GM19395 (cell line): Measurements from ENCODE around the gene NCOR1.
"Not testable (repeated sequence)": the region's sequence is repeated elsewhere in the genome, so short reads cannot be mapped to it uniquely, and the experiment has no call there.

Source experiments
- ATAC-seq: cut with Tn5 transposase; IDR thresholded peaks from one replicate; pipeline ENCODE4 v1.9.1; 2021; ENCODE audit warnings: mild to moderate bottlenecking, moderate library complexity; ENCODE audit not compliant: unreplicated experiment

Gene NCOR1

DNA sequence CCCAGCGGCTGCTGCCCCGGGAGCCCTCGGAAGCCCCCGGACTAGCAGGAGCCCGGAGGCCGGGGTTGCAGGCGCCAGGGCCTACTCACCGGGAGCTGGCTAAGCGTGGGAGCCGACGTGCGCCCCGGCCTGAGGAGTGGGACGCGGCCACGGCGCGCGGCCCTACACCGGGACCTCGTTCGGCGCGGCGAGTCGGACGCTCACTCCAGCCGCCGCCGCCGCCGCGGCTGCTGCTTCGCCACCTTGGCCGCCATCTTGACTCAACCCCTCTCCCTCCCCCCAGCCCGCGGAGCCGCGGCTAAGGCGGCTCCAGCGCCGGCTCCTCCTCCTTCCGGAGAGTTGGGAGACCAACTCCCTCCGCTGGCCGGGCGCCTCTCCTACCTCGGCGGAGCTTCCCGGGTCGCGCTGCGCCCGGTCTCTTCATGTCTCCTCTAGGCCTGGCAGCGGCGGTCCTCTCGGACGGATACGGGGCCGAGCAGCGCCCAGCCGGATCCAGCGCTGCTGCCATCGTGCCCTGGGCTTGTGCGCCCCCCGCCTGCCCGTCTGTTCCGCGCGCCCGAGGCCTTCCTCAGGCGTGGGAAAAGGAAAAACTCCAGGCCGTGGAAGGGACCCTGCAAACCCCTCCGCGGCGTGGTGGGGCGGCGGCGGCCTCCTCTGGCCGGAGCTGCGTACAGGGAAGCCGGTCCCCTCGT, at the start of gene NCOR1:
TSS of gene NCOR1 (minus strand) at position 262 of the 692 bp plus-strand sequence. CDS start 20,965 bp downstream, outside the sequence.
- peak; percentile 74 for ATAC-seq

DNA sequence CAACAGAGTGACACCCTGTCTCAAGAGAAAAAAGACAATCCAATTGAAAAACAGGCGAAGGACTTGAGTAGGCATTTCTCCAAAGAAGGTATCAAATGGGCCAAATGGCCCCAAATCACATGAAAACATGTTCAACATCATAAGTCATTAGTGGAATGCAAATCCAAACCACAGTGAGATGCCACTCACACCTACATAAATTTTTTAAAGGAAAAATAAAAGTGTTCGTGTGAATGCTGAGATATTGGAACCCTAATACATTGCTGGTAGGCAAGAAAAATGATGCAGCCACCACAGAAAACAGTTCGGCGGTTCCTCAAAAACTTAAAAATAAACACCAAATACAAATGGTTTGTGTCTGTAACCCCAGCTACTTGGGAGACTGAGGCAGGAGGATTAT, 46.9 kb upstream of the NCOR1 start:
- no peak for ATAC-seq

DNA sequence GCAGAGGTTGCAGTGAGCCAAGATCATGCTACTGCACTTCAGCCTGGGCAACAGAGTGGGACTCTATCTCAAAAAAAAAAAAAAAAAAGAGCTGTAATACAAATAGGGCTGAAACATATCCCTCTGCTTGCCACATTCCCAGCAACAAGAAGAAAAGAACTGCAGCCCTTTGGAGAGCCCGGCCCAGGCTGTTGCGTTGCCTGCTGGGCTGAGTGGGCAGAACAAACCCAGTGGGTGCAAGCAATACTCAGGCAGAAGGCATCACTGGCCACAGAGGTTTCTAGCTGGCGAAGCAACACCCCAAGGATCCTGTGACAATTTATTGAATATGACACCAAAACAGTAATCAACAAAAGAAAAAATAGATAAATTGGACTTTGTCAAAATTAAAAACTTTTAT, 45.7 kb upstream of the NCOR1 start:
- ATAC-seq: no peak

DNA sequence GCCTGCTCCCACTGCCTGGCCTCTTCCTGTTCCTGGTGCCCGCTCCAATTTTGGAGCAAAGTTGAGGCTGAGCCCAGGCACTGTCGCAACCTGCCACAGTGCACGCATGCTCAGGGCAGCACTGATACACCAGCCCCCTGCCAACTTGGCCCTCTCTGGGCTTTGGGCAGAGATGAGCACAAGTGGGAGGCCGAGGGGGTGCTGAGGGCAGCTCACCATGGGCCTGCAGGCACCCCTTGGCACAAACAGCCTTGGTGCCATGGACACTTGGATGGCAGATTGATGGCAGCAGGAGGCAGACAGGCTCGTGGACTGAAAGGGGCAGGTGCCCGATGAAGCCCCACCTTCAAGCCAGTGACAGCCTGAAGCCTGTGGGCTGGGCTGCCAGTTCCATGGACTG, 44.6 kb upstream of the NCOR1 start:
- no peak for ATAC-seq

DNA sequence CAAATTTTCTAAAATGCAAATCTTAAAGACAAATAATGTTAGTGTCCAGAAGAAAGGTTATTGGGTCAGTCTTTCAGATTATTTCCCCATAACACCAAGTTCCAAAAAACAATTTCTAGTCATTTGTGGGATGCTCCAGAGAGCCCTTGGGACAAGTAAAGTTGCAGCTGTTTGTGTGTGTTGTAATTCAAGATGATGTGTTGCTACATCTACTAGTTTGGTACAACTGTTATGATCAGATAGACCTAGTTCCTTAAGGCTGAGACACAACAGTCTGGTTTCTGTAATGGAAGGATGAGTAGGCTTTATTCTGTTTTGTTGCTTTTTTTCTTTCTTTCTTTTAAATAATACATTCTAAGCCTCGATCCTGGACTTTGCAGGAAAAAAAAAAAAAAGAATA, 43.6 kb upstream of the NCOR1 start:
- no peak for ATAC-seq

DNA sequence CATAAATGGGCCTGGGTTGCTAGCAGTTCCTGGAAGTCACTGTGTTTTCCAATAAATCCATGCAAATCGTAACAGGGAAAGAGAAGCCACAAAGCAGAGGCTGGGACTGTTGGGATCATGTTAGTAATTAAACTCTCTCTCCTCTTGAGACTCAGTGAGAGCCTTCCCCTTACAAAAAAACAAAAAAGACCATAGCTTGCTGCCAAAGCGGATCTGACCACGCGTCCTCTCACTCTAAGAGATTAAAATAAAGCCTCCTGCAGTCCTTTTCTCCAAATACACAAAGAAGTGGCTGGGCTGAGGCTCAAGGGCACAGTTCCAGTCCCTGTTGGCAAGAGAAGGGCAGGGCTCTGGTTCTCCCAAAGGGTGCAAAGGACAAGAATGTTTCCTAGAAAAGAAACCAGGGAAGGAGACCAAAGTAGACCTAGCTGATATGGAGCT, 40.2 kb upstream of the NCOR1 start:
- no peak for ATAC-seq

DNA sequence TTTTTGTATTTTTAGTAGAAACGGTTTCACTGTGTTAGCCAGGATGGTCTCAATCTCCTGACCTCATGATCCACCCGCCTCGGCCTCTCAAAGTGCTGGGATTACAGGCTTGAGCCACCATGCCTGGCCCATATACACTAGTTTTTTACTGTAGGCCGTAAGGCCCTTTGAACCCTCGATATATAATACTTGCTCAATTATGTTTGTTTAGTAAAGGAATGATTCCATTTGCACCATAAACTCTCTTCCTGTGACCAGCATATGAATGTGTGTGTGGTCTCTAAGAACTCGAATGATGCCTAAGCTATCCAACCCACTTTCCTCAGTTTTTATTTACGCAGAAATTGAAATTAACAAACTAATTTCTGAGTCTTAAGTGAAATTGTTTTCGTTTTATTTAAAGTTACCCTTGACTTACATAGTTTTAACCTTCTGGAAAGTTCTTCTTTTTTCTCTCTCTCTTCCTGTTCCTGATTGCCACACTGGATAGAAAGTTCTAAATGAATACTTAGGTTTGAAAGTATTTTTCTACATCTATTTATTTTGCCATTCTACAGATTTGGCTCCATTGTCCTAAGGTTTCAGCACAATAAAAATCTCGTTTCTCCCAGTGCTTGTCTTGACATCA, 39.6 kb upstream of the NCOR1 start:
- ATAC-seq: no peak

DNA sequence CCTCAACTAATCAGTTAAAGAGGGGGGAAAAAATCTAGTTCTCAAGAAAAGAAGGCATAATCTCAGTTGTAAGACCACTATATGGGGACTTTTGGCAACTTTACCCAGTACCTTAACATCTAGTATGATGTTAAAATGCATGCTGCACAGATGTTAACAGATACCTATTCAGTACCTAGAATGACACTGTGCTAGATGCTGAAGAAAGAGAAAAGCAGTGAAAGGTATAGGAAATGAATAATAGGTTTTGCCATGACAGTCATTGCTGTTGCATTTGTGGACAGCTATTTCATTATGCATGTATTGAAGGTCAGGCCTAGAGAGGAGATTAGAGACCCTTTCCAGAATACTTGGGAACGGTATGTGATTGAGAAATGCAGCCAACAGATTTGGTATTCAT, 36.2 kb upstream of the NCOR1 start:
- ATAC-seq: no peak

DNA sequence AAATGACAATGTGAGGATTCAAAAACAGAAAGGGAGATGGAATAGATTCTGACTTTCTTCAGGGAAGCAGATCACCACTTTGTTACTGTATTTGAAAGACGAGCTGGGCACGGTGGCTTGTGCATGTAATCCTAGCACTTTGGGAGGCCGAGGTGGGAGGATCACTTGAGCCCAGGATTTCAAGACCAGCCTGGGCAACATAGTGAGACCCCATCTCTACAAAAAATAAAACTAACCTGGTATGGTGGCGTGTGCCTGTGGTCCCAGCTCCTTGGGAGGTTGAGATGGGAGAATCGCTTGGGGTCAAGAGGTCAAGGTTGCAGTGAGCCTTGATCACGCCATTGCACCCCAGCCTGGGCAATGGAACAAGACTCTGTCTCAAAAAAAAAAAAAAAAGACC, 35.7 kb upstream of the NCOR1 start:
- ATAC-seq: no peak

DNA sequence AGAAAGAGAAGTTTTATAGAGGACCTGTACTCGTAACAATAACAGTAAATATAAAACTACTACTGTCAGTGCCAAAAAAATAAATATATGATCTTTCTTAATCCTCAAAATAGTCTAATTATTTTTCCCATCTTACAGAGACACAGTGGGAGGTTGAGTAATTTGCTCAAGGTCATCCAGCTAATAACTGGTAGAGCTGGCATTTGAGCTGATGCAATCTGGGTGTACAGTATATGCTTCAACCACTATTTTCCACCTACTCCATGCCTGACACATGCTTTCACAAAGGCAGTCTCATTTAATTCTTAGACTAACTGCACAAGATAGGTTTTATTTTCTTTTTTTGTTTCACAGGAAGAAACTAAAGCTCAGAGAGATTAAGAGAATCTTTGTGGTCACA, 35.3 kb upstream of the NCOR1 start:
- ATAC-seq: no peak

DNA sequence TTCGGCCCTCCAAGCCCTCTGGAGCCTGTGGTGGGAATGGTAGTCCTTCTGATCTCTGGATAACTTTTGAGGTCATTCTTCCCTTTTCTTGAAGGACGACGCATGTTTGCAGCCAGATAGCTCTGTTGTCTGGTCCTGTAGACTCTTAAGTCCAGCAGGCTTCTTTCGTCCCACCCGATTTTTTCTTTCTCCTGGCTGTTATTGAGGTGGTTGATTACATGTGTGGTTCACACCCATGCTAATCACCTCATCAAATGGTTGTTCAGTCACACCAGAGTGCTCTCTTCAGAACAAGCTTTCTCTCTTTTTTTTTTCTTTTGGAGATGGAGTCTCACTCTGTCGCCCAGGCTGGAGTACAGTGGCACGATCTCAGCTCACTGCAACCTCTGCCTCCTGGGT, 32.3 kb upstream of the NCOR1 start:
- no peak for ATAC-seq

DNA sequence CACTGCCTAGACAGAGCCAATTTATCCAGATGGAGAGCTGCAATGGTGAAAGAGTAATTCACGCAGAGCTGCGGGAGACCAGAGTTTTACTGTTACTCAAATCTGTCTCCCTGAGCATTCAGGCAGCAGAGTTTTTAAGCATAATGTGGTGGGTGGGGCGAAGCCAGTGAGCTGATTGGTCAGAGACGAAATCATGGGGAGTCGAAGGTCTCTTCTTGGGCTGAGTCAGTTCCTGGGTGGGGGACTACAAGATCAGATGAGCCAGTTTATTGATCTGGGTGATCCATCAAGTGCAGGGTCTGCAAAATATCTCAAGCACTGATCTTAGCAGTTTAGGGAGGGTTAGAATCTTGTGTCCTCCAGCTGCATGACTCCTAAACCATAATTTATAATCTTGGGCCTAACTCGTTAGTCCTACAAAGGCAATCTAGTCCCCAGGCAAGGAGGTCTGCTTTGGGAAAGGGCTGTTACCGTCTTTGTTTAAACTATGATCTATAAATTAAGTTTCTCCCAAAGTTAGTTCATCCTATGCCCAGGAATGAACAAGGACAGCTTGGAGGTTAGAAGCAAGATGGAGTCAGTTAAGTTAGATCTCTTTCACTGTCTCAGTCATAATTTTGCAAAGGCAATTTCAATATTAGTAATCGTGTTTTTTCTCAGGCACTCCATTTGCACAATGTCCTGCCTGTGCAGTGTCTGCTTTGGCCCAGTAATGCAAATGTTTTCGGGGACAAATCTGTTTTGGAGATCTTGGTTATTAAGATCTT, 28.6 kb upstream of the NCOR1 start:
- ATAC-seq: no peak

DNA sequence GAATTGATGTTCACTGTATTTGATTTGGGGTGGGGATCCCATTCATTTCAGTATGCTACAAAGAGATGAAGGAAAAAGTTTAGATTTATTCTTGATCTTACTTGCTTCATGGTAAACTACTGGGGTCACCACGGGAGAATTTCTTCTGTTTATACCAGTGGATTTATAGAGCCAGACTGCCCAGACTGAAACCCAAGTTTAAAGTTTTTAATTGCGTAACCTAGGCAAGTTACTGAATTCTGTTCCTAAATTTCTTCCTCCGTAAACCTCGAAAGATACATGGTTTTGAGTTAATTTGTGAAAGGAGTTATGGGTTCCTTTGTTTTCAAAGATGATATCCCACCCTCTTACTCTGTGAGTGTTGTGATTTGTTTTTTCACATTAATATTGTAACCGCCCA, 28.1 kb upstream of the NCOR1 start:
- ATAC-seq: no peak

DNA sequence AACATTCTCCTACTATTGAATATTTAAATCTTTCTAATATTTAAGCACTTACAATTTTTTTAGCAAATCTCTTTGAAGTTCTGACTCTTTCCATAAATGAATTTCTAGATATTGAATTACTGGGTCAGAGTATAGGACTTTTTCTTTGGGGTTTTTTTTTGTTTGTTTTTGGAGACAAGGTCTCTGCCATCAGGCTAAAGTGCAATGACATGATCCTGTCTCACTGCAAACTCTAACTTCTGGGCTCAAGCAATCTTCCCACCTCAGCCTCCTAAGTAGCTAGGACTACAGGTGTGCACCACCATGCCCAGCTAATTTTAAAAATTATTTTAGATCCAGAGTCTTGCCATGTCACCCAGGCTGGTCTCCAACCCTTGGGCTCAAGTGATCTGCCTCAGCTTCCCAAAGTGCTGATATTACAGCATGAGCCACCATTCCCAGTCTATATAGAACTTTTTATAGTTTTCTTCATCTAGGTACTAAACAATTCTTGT, 26.6 kb upstream of the NCOR1 start:
- ATAC-seq: no peak

DNA sequence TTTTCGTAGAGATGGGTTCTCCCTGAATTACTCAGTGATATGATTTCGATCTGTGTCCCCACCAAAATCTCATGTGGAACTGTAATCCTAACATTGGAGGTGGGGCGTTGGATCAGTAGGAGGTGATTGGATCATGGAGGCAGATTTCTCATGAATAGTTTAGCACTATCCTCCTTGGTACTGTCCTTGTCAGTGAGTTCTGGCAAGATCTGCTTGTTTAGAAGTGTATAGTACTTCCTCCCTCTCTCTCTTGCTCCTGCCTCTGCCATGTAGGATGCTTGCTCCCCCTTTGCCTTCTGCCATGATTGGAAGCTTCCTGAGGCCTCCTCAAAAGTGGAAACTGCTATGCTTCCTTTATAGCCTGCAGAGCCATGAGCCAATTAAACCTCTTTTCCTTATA, 24.6 kb upstream of the NCOR1 start:
- ATAC-seq: no peak

DNA sequence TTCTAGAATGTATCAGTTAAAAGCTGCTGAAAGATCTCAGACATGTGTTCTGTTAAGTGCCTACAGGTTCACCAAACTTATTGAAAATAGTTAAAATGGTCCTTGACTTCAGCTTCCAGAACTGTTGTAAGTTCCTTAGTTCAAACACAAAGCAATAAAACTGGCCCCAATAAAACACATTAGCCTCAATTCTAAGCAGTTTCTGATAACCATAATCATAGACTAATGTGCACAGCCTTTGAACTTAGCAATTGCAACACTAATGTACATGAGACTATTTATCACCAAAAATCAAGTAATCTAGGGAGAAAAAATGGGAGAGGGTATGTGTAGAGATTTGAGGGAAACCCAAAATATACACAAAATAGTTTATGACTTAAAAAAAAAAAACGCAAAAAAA, 17.1 kb upstream of the NCOR1 start:
- no peak for ATAC-seq

DNA sequence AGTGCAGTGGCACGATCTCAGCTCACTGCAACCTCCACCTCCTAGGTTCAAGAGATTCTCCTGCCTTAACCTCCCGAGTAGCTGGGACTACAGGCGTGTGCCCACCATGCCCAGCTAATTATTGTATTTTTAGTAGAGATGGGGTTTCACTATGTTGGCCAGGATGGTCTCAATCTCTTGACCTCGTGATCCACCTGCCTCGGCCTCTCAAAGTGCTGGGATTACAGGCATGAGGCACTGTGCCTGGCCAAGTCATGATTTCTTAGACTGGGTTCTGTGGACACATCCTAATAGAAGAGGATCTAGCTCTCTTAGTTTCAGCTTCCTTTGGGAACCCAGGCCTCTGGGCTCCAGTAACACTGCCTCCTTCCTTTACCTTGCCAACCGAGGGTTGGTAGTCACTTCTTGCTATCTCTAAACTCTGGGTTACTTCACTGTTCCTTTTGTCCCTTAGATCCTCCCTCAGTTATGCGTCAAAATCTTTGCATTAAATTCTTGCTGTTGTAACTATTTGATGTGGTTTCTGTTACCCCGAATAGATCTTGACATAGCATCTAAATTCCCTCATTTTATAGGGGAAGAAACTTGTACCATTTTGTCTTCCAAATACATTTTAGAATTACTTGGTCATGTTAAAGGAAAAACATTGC, 14.7 kb upstream of the NCOR1 start:
- ATAC-seq: not testable (repeated sequence)

DNA sequence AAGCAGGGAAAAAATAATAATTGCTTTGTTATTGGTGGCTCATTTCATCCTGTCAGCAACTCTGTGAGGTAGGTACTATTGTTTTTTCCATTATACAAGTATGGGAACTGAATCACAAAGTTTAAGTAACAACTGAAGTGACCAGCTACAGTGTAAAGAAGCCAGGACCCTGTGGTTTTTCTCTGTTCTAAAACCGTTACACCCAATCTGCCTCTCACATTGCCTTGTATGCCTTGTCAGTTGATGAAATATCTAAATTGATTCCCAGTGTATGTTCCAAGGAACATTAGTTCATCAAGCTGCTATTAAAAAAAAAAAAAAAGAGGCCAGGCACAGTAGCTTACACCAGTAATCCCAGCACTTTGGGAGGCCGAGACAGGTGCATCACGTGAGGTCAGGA, 7.1 kb upstream of the NCOR1 start:
- no peak for ATAC-seq

DNA sequence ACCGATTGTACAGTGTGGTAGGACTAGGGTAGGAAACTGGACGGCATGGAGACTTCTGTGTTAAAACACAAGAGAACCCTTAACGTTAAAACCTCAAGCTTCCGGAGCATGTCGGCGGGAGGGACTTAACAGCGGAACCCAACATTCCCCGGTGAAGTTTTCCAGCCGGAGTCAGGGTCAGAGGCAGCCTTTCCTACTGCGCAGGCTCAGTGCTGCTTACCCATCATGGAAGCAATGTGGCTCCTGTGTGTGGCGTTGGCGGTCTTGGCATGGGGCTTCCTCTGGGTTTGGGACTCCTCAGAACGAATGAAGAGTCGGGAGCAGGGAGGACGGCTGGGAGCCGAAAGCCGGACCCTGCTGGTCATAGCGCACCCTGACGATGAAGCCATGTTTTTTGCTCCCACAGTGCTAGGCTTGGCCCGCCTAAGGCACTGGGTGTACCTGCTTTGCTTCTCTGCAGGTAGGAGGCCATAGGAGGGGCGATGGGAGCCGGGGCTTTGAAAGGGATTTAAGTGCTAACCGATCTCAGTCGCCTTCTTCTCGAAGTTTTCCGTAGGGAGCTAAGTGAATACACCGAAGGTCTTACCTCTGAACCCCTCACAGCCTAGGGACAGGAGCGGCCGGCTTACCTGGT, 1.8 kb upstream of the NCOR1 start, which contains the start of gene PIGL:
TSS of gene PIGL (plus strand) at position 209 of the 634 bp plus-strand sequence. CDS start at position 226, 17 bp downstream.
- ATAC-seq: peak; percentile 44

DNA sequence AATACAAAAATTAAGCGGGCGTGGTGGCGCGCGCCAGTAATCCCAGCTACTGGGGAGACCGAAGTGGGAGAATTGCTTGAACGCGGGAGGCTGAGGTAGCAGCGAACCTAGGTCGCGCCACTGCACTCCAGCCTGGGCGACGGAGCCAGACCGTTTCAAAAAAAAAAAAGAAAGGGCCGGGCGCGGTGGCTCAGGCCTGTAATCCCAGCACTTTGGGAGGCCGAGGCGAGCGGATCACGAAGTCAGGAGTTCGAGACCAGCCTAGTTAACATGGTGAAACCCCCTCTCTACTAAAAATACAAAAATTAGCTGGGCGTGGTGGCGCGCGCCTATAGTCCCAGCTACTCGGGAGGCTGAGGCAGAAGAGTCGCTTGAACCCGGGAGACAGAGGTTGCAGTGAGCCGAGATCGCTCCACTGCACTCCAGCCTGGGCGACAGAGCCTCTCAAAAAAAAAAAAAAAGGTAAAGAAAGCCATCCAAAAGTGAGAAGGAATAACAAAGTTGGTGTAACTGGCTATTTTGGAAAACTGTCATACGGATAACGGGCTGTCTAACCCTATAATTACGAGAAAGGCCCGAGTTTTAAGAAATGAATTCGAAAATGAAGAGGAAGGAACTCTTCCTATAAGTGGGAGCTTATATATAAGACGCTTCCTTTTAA, 1.1 kb upstream of the NCOR1 start:
- ATAC-seq: not testable (repeated sequence)
